GM18873 (cell line): Measurements from ENCODE around the gene CABLES2.
"Not testable (repeated sequence)": the region's sequence is repeated elsewhere in the genome, so short reads cannot be mapped to it uniquely, and the experiment has no call there.

Experiments
- ATAC-seq: cut with Tn5 transposase; IDR thresholded peaks from one replicate; pipeline ENCODE4 v1.9.1; 2021; ENCODE audit warnings: mild to moderate bottlenecking, moderate library complexity, moderate number of reproducible peaks; ENCODE audit not compliant: unreplicated experiment, low FRiP score

Gene CABLES2

GRCh38 chr20:62374331-62375152, 32.5 kb downstream of the CABLES2 start:
- ATAC-seq = no peak

GRCh38 chr20:62373631-62374179, 33.4 kb downstream of the CABLES2 start:
- ATAC-seq = not testable (repeated sequence)

GRCh38 chr20:62372042-62372993, 34.8 kb downstream of the CABLES2 start:
- no peak for ATAC-seq

GRCh38 chr20:62371588-62372041, 35.5 kb downstream of the CABLES2 start:
- ATAC-seq = no peak

GRCh38 chr20:62370807-62371587, 36.1 kb downstream of the CABLES2 start:
- ATAC-seq = no peak

GRCh38 chr20:62370115-62370806, 36.8 kb downstream of the CABLES2 start:
- ATAC-seq = no peak

- ATAC-seq = no peak
Observed at GRCh38 chr20:62369815-62370114, 37.3 kb downstream of the CABLES2 start.

- ATAC-seq = no peak
Observed at GRCh38 chr20:62368976-62369814, 37.9 kb downstream of the CABLES2 start.

GRCh38 chr20:62368392-62368975, 38.6 kb downstream of the CABLES2 start:
- ATAC-seq = no peak

GRCh38 chr20:62367633-62368391, 39.3 kb downstream of the CABLES2 start:
- no peak for ATAC-seq

- ATAC-seq = no peak
Observed at GRCh38 chr20:62367136-62367632, 39.9 kb downstream of the CABLES2 start, which contains the start of gene LAMA5. Gene LAMA5, minus strand, starts transcription at chr20:62367312. Its CDS starts 67 bp downstream, at chr20:62367245.

GRCh38 chr20:62366370-62367135, 40.5 kb downstream of the CABLES2 start:
- no peak for ATAC-seq

GRCh38 chr20:62365814-62366369, 41.2 kb downstream of the CABLES2 start:
- ATAC-seq = no peak

GRCh38 chr20:62364911-62365736, 42.0 kb downstream of the CABLES2 start:
- no peak for ATAC-seq
